GM19438 (cell line): ENCODE results near the gene SNAP29.
"Not testable (repeated sequence)": the region's sequence is repeated elsewhere in the genome, so short reads cannot be mapped to it uniquely, and the experiment has no call there.

Experiments used
- ATAC-seq: cut with Tn5 transposase; IDR thresholded peaks from one replicate; pipeline ENCODE4 v1.9.1; 2021; ENCODE audit warnings: low read depth; ENCODE audit not compliant: unreplicated experiment

SNAP29 gene

GRCh38 chr22:20926243-20926642 lies 67.4 kb downstream of the SNAP29 start:
- no peak for ATAC-seq

- no peak for ATAC-seq
Observed at GRCh38 chr22:20927940-20928572, 69.2 kb downstream of the SNAP29 start.

- ATAC-seq = no peak
Observed at GRCh38 chr22:20928573-20928967, 69.8 kb downstream of the SNAP29 start.

DNA sequence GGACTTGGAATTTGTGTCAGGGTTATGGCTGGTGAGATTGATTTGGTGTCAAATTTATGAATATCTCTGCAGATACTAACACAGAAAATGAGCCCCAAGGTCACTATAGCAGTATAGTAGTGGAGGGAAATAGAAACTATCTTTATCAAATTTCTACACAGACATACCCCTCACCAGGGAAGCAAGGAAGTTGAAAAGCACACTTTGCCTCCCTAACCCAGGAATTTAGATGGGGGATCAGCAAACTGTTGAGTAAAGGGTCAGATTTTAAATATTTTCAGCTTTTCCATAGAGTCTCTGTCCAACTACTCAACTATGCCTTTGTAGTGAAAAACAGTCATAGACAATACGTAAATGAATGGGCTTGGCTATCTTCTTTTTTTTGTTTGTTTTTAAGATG lies 71.2 kb downstream of the SNAP29 start:
- no peak for ATAC-seq

DNA sequence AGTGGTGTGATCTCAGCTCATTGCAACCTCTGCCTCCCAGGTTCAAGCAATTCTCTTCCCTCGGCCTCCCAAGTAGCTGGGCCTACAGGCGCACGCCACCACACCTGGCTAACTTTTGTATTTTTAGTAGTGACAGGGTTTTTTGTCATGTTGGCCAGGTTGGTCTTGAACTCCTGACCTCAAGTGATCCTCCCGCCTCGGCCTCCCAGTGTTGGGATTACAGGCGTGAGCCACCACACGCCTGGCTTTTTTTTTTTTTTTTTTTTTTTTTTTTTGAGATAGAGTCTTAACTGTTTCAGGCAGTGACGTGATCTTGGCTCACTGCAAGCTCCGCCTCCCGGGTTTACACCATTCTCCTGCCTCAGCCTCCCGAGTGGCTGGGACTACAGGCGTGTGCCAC lies 71.6 kb downstream of the SNAP29 start:
- not testable (repeated sequence) for ATAC-seq

DNA sequence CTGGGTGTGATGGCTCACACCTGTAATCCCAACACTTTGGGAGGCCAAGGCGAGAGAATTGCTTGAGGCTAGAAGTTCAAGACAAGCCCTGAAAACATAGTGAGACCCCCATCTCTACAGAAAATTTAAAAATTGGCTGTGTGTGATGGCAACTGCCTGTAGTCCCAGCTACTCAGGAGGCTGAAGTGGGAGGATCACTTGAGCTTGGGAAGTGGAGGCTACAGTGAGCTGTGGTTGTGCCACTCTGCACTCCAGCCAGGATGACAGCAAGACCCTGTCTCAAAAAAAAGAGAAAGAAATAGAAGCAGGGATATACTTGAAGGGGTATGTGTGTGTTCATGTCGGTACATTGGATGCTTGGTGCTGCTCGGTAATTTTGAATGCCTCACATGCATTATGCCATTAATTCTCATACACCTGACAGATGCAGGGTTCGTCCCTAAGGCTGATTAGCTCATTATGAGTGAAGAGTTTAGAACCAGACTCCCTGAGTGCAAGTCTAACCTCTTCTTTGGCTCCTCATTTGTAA lies 72.4 kb downstream of the SNAP29 start:
- ATAC-seq = no peak

GRCh38 chr22:20933910-20934309 lies 75.1 kb downstream of the SNAP29 start:
- ATAC-seq = no peak

DNA sequence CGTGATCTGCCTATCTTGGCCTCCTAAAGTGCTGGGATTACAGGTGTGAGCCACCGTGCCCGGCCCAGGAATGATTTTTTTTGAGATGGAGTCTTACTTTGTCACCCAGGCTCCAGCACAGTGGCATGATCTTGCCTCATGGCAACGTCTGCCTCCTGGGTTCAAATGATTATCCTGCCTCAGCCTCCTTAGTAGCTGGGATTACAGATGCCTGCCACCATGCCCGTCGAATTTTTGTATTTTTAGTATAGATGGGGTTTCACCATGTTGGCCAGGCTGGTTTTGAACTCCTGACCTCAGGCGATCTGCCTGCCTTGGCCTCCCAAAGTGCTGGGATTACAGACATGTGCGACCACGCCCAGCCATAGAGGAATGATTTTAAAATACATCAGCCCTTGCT lies 76.2 kb downstream of the SNAP29 start:
- not testable (repeated sequence) for ATAC-seq

GRCh38 chr22:20935780-20936539 lies 77.2 kb downstream of the SNAP29 start:
- not testable (repeated sequence) for ATAC-seq

DNA sequence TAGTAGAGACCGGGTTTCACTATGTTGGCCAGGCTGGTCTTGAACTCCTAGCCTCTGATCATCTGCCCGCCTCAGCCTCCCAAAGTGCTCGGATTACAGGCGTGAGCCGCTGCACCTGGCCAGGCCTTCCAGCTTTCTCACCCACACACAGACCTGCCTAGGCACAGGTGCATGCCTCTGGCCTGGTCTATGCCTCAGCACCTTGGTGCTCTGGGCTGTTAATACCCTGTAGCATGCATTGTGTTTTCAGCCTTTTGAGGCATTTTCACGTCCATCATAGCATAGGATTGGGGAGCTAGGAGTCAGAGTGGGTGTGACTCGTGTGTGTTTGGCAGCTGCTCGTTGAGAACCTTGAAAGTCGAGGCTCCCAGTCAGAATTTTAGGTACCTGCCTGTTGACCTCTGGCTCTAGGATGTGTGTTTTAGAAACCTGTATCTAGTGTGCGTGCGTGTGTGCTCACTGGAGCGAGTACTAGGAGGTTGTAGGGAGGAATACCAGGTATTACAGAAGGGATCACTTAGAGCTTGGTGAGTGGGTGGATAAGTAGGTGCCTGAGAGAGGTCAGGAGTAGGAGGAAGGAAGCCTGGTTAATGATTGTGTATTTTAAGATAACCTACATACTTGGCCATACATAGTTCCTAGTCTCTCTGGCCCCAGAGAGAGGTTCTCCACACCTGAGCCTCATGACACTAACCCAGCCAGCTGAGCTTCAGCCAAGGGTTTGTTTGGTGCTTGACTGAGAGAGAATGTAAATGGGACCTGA lies 78.4 kb downstream of the SNAP29 start:
- no peak for ATAC-seq

DNA sequence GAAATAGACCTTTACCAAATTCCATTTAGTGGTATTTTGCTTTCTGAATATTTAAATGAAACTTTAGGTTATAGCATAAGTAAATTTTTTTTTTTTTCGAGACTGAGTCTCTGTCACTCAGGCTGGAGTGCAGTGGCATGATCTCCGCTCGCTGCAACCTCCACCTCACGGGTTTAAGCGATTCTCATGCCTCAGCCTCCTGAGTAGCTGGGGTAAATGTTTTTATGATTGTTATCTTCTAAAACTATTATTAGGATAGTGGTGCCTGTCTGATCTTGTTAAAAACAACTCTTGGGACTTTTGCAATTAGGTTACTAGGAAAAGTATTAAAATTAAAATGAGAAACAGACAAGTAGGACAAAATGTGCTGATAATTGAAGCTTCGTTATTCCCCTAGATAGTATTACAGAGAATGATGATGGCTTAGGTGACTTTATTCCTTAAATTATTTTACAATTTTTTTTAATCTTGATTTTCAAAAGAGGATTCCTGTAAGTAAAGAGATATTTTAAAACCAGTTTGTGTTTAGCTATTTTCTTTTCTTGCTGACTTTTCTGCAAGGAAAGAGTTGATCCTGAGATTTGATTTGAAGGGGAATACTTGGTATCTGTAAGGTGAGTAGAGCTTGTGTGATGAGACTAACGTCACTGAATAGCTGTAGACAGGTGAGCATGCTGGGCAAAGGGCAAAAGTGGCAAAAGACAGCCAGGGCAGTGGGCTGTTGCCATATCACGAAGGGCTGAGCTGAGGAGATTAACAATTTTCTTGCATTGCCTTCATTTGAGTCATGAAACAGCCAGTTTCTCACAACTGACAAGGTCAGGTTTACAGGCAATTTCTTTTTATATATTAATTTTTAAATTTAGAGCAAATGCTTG lies 79.2 kb downstream of the SNAP29 start:
- ATAC-seq = no peak

DNA sequence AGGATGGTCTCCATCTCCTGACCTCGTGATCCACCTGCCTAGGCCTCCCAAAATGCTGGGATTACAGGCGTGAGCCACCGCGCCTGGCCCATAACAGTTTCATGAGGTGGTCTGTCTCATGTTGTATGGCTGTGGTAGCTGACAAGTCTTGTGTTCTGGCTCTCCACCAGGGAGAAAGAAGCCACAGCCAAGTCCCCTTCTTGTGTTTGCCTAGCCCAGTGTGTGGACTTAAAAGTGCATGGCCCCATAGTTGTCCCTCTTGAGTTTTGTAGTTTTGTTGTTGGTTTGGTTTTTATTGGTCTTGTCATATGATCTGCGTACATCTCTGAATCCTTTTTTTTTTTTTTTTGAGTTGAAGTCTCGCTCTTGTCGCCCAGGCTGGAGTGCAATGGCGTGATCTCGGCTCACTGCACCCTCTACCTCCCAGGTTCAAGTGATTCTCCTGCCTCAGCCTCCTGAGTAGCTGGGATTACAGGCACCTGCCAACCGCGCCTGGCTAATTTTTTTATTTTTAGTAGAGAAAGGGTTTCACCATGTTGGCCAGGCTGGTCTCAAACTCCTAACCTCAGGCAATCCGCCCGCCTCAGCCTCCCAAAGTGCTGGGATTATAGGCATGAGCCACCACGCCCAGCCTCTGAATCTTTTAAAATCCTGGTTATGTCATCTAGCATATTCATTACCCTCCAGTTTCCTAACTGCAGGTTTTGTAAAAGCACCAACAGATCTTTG lies 80.8 kb downstream of the SNAP29 start:
- ATAC-seq = not testable (repeated sequence)

DNA sequence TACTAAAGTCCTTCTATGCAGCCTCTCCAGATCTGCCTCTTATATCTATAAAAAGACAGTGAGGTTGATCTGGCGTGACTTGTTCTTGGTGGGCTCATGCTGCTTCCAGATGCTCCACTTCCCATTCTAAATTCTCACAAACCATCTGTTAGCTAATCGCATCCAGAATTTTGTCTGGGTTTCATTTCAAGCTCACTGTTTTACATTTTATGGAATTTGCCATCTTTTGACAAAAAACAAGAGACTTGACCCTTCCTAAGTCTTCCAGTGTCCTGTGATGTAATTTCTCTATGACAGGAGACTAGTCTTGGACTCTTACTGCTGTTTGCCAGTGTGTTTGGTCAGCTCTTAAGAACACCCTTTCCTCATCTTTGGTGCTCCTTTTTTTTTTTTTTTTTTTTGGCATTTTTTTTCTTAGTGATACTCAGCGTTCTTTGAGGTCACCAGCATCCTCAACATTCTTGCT lies 81.4 kb downstream of the SNAP29 start:
- no peak for ATAC-seq
